ENCODE results near the gene SAFB2. TPM values are rescaled to one million over a fixed set of nuclear protein-coding genes. Genes with fewer than 3 reads are reported as not detected.

The SAFB2 gene
- total and polyA plus RNA-seq, 7 donors, result 22.2 to 80.0 (median 35.1) TPM

- Histone ChIP-seq H3K27ac (peak overlapping the region in 3 of 4 donors; percentile 2 to 49 (median 12)), H3K36me3 (peaks cover under 1 to 33% (median 8%) of the 10 kb centered on the region in 4 donors), H3K4me3 (no peak overlapping the region), H3K9me3 (no peaks in the 10 kb centered on the region), H3K4me1 (peaks cover 0 to 92% (median 76%) of the 10 kb centered on the region in 4 donors), H3K27me3 (no peaks in the 10 kb centered on the region)
- TF ChIP-seq EP300 (IDR thresholded peaks at IDR 0.05) (no peak), POLR2A (IDR thresholded peaks at IDR 0.05) (no peak), CTCF (IDR thresholded peaks at IDR 0.05) (no peak), POLR2AphosphoS5 (IDR thresholded peaks at IDR 0.05) (no peak)
- intact Hi-C loops (cut with DNase I), result no loop called here
- no peak for DNase-seq
- 74 to 78% methylated on average over 4 of the region's 4 CpGs for WGBS, 2 donors
Observed at GRCh38 chr19:5632241-5632612, 9.7 kb upstream of the SAFB2 start.

- Histone ChIP-seq H3K27ac (peak overlapping the region; percentile 29 to 57 (median 41)), H3K4me1 (peaks cover 0 to 96% (median 81%) of the 10 kb centered on the region in 4 donors), H3K27me3 (no peaks in the 10 kb centered on the region), H3K4me3 (no peak overlapping the region), H3K36me3 (peaks cover 5 to 38% (median 14%) of the 10 kb centered on the region in 4 donors), H3K9me3 (no peaks in the 10 kb centered on the region)
- no peak for DNase-seq
- TF ChIP-seq EP300 (IDR thresholded peaks at IDR 0.05), result no peak
- TF ChIP-seq POLR2A (IDR thresholded peaks at IDR 0.05), result no peak
- intact Hi-C loops (cut with DNase I), result no loop called here
- WGBS, 2 donors, result 83 to 86% methylated on average over 9 of the region's 9 CpGs
Observed at GRCh38 chr19:5631567-5632240, 9.1 kb upstream of the SAFB2 start.

- no peaks in the 10 kb centered on the region for H3K9me3 ChIP-seq
- intact Hi-C loops (cut with DNase I), result no loop called here
- WGBS, 2 donors, result 63 to 81% methylated on average over 9 of the region's 9 CpGs
- DNase-seq, result no peak
- no peaks in the 10 kb centered on the region for H3K27me3 ChIP-seq
- no peak overlapping the region for H3K4me3 ChIP-seq
- H3K36me3 ChIP-seq, result peaks cover 6 to 52% (median 22%) of the 10 kb centered on the region in 4 donors
- peaks cover 0 to 98% (median 95%) of the 10 kb centered on the region in 4 donors for H3K4me1 ChIP-seq
- peak overlapping the region in 3 of 4 donors; percentile 17 to 54 (median 46) for H3K27ac ChIP-seq
- TF ChIP-seq EP300 (IDR thresholded peaks at IDR 0.05) (no peak), POLR2AphosphoS5 (IDR thresholded peaks at IDR 0.05) (no peak), POLR2A (IDR thresholded peaks at IDR 0.05) (no peak), CTCF (IDR thresholded peaks at IDR 0.05) (no peak)
Observed at GRCh38 chr19:5628919-5629481, 6.4 kb upstream of the SAFB2 start.

- Histone ChIP-seq H3K4me1 (peaks cover 0 to 92% (median 91%) of the 10 kb centered on the region in 4 donors), H3K9me3 (no peaks in the 10 kb centered on the region), H3K4me3 (no peak overlapping the region), H3K27ac (peak overlapping the region in 3 of 4 donors; percentile 17 to 54 (median 46)), H3K36me3 (peaks cover 6 to 52% (median 22%) of the 10 kb centered on the region in 4 donors), H3K27me3 (no peaks in the 10 kb centered on the region)
- no peak for DNase-seq
- intact Hi-C loops (cut with DNase I), result no loop called here
- no peak for TF ChIP-seq EP300 (IDR thresholded peaks at IDR 0.05)
- no peak for TF ChIP-seq POLR2AphosphoS5 (IDR thresholded peaks at IDR 0.05)
- TF ChIP-seq POLR2A (IDR thresholded peaks at IDR 0.05), result no peak
- TF ChIP-seq CTCF (IDR thresholded peaks at IDR 0.05), result no peak
- WGBS, 2 donors, result 83 to 87% methylated on average over 1 of the region's 1 CpG
Observed at GRCh38 chr19:5628461-5628860, 5.9 kb upstream of the SAFB2 start.

GRCh38 chr19:5627395-5627904 lies 4.9 kb upstream of the SAFB2 start:
- peaks cover 6 to 52% (median 22%) of the 10 kb centered on the region in 4 donors for H3K36me3 ChIP-seq
- H3K9me3 ChIP-seq, result no peaks in the 10 kb centered on the region
- H3K4me3 ChIP-seq, result no peak overlapping the region
- H3K27me3 ChIP-seq, result no peaks in the 10 kb centered on the region
- 38 to 75% methylated on average over 6 of the region's 6 CpGs for WGBS, 2 donors
- peak overlapping the region in 3 of 4 donors; percentile 17 to 54 (median 46) for H3K27ac ChIP-seq
- no peak for TF ChIP-seq POLR2A (IDR thresholded peaks at IDR 0.05)
- no peak for TF ChIP-seq EP300 (IDR thresholded peaks at IDR 0.05)
- peak; percentile 75 for DNase-seq
- intact Hi-C loops (cut with DNase I), result no loop called here
- peaks cover 0 to 83% (median 81%) of the 10 kb centered on the region in 4 donors for H3K4me1 ChIP-seq
